SH-SY5Y (cell line): ENCODE measurements around the gene OBSCN.

Experiments used
- GATA2 ChIP-seq: IDR thresholded peaks from 2 replicates; pipeline ENCODE4 v1.6.1; 2011; ENCODE audit warnings: mild to moderate bottlenecking, low read depth, low read length
- GATA3 ChIP-seq: IDR thresholded peaks from 2 replicates; pipeline ENCODE4 v1.6.1; 2011; ENCODE audit warnings: low read depth, mild to moderate bottlenecking, low read length, moderate library complexity

GRCh38 chr1:228298471-228298870, 90.6 kb downstream of the OBSCN start:
- TF ChIP-seq GATA2: no peak
- TF ChIP-seq GATA3: no peak
